K562 (cell line): Measurements from ENCODE around the gene CORO2A. TPM values are rescaled to one million over a fixed set of nuclear protein-coding genes. Genes with fewer than 3 reads are reported as not detected.

Experiments used
- ATAC-seq: fragments of 200-7000 bp; cut with Tn5 transposase; 3 replicates; pipeline ENCODE4 v1.9.1; 2020; ENCODE audit warnings: moderate library complexity
- BruUV-seq: library from RNA; stranded (reverse); fragments of 400-500 nt; replicated peaks from 2 replicates; lab custom pipeline; 2021; lab: Mats Ljungman, UMichigan
- CTCF ChIA-PET: fragments of 300-600 bp; formaldehyde crosslinking; extraction: SDS; loops from one replicate; lab custom pipeline; 2021; ENCODE audit warnings: low intra/inter-chr PET ratio; lab: Yijun Ruan, JAX
- POLR2A ChIA-PET: fragments of 300-600, 350-650 bp; sonication (Branson Sonifier 250); formaldehyde crosslinking; extraction: SDS; loops from one replicate; lab custom pipeline; 2021; ENCODE audit warnings: antibody characterized with exemption, inconsistent platforms; lab: Yijun Ruan, JAX
- DNase-seq, 4 experiments: peaks; one replicate each; pipeline versions ENCODE4 v3.0.0 to v3.0.0-alpha.2; 2011 to 2018; ENCODE audit warnings: low spot score in 3 of 4, mixed read lengths in 3 of 4; ENCODE audit errors: extremely low read depth in 1 of 4
- FAIRE-seq: peaks from 2 replicates; lab custom pipeline; 2011; peaks lifted over from hg19 to GRCh38; lab: Jason Lieb, UNC
- H2AFZ ChIP-seq: 2 replicates; pipeline ENCODE4 v1.6.0; 2011; ENCODE audit warnings: low read depth, low read length, control low read depth, inconsistent platforms
- H3K27ac ChIP-seq: fragments of 200-600 bp; 3 replicates; pipeline ENCODE4 v1.8.0; 2011; ENCODE audit warnings: low read depth, mild to moderate bottlenecking, control low read depth, inconsistent platforms, low read length, moderate library complexity, mixed read lengths; ENCODE audit errors: extremely low read depth
- H3K27me3 ChIP-seq, 2 experiments: fragments of 300-600 bp in 1 of 2; 2 replicates in 1 of 2; 3 replicates in 1 of 2; pipeline versions ENCODE4 v1.6.0 to v1.8.0; 2011; ENCODE audit warnings: inconsistent platforms in 2 of 2, low read length in 2 of 2, mild to moderate bottlenecking in 1 of 2, mixed read lengths in 1 of 2, moderate library complexity in 1 of 2; ENCODE audit not compliant: control insufficient read depth in 2 of 2, insufficient read depth in 2 of 2
- H3K36me3 ChIP-seq: fragments of 300-600 bp; 3 replicates; pipeline ENCODE4 v1.8.0; 2011; ENCODE audit warnings: mild to moderate bottlenecking, low read length, inconsistent platforms; ENCODE audit not compliant: control insufficient read depth, insufficient read depth
- H3K4me1 ChIP-seq, 2 experiments: fragments of 200-600 bp in 1 of 2; replicated peaks in 1 of 2; 2 replicates in 1 of 2; 3 replicates in 1 of 2; pipeline versions ENCODE4 v1.5.1 to v1.8.0; 2011; ENCODE audit warnings: inconsistent platforms in 2 of 2, low read length in 2 of 2, mild to moderate bottlenecking in 1 of 2, mixed read lengths in 1 of 2, moderate library complexity in 1 of 2; ENCODE audit not compliant: control insufficient read depth in 2 of 2, insufficient read depth in 2 of 2
- H3K4me2 ChIP-seq: 2 replicates; pipeline ENCODE4 v1.6.1; 2011; ENCODE audit warnings: low read length, control low read depth, inconsistent platforms, mixed read lengths; ENCODE audit not compliant: insufficient read depth
- H3K4me3 ChIP-seq: fragments of 200-600 bp; sonication (generic), shearing (Covaris generic); 2 replicates; pipeline ENCODE4 v1.5.1; 2016; ENCODE audit warnings: control low read depth, inconsistent platforms
- H3K79me2 ChIP-seq: fragments of 200-600 bp; 3 replicates; pipeline ENCODE4 v1.8.0; 2011; ENCODE audit warnings: low read length, inconsistent platforms; ENCODE audit not compliant: control insufficient read depth, insufficient read depth
- H3K9ac ChIP-seq, 2 experiments: 2 replicates each; pipeline versions ENCODE4 v1.6.0 to v1.6.1; 2011; ENCODE audit warnings: low read depth in 2 of 2, low read length in 2 of 2, control low read depth in 1 of 2, inconsistent platforms in 1 of 2, mild to moderate bottlenecking in 1 of 2, mixed read lengths in 1 of 2; ENCODE audit not compliant: insufficient read depth in 1 of 2
- H3K9me1 ChIP-seq: one replicate; pipeline ENCODE4 v1.6.0; 2011; ENCODE audit warnings: inconsistent platforms, mild to moderate bottlenecking, low read length, moderate library complexity; ENCODE audit not compliant: control insufficient read depth, insufficient read depth
- H3K9me3 ChIP-seq: replicated peaks from 2 replicates; pipeline ENCODE4 v1.5.1; 2011; ENCODE audit warnings: low read depth, low read length, inconsistent platforms; ENCODE audit not compliant: control insufficient read depth, insufficient read depth
- H4K20me1 ChIP-seq: replicated peaks from 2 replicates; pipeline ENCODE4 v1.6.1; 2011; ENCODE audit warnings: low read length, inconsistent platforms, mixed read lengths; ENCODE audit not compliant: control insufficient read depth, insufficient read depth
- GABPA ChIP-seq: fragments of 200-800 bp; sonication (Bioruptor generic); conservative IDR thresholded peaks from 2 replicates; pipeline ENCODE4 v1.6.1; 2016; ENCODE audit warnings: low read depth, missing genetic modification characterization, missing compliant biosample characterization
- HMG20B ChIP-seq: fragments of 250-450 bp; sonication (Bioruptor Pico); IDR thresholded peaks from 2 replicates; pipeline ENCODE4 v1.5.0; 2021; ENCODE audit warnings: mild to moderate bottlenecking
- KLF1 ChIP-seq: fragments of 450-650 bp; IDR thresholded peaks from 2 replicates; pipeline ENCODE4 v1.6.1; 2016; ENCODE audit warnings: missing genetic modification characterization, missing compliant biosample characterization
- MAFK ChIP-seq: IDR thresholded peaks from 2 replicates; pipeline ENCODE4 v1.6.1; 2011; ENCODE audit warnings: low read length, improper control_type of control experiment
- MAZ ChIP-seq, 2 experiments: fragments of 450-650 bp in 1 of 2; sonication (generic) in 1 of 2; formaldehyde crosslinking; IDR thresholded peaks in 1 of 2; conservative IDR thresholded peaks in 1 of 2; 2 replicates each; pipeline versions ENCODE4 v1.4.0 to v1.5.0; 2020; ENCODE audit warnings: mild to moderate bottlenecking in 1 of 2, missing genetic modification reagents in 1 of 2
- MYC ChIP-seq, 2 experiments: fragments of 250-450 bp in 1 of 2; sonication (Bioruptor Pico) in 1 of 2; IDR thresholded peaks; 2 replicates each; pipeline versions ENCODE4 v1.5.1 to v1.6.1; 2012 to 2021; ENCODE audit warnings: low read depth in 2 of 2, borderline replicate concordance in 1 of 2, improper control_type of control experiment in 1 of 2, low read length in 1 of 2, mild to moderate bottlenecking in 1 of 2, moderate library complexity in 1 of 2
- RAD21 ChIP-seq, 2 experiments: fragments of 250-450 bp in 1 of 2; fragments of 450-650 bp in 1 of 2; sonication (Bioruptor Pico) in 1 of 2; formaldehyde crosslinking in 1 of 2; IDR thresholded peaks in 1 of 2; conservative IDR thresholded peaks in 1 of 2; 2 replicates each; pipeline versions ENCODE4 v1.4.0 to v1.8.0; 2020 to 2022; ENCODE audit warnings: mild to moderate bottlenecking in 2 of 2, moderate library complexity in 1 of 2
- SOX6 ChIP-seq: fragments of 450-650 bp; IDR thresholded peaks from 2 replicates; pipeline ENCODE4 v1.6.1; 2014; ENCODE audit warnings: mild to moderate bottlenecking
- SPI1 ChIP-seq: IDR thresholded peaks from 2 replicates; pipeline ENCODE4 v1.6.1; 2011; ENCODE audit warnings: low read depth, low read length, control low read depth, borderline replicate concordance
- WGBS: fragments of 100-300 bp; shearing (Covaris generic); methylation state at CpG from one replicate; pipeline ENCODE4 v1.1.6; 2016; ENCODE audit warnings: low coverage, mixed read lengths; ENCODE audit not compliant: insufficient coverage; ENCODE audit errors: missing lambda C conversion rate; 5-methylcytosine and 5-hydroxymethylcytosine counted together
- in situ Hi-C: fragments of 300-500 bp; cut with MboI; formaldehyde crosslinking; loops from 4 replicates; pipeline ENCODE4 v1.15.0; 2018; ENCODE audit warnings: inconsistent platforms, mixed read lengths
- intact Hi-C: fragments of 100-400 bp; cut with micrococcal nuclease; formaldehyde crosslinking; loops from 2 replicates; pipeline ENCODE4 v1.14.2; 2022
- polyA plus RNA-seq, 8 experiments: library from polyadenylated mRNA; depleted of rRNA in 4 of 8; stranded (reverse) in 5 of 8; unstranded in 3 of 8; fragments of >200 nt; fragmentation: Nextera tagmentation in 2 of 8; fragmentation: Illumina TruSeq in 1 of 8; extraction: Ambion mirVana in 2 of 8; extraction: Trizol in 1 of 8; gene quantifications; 2 replicates each; pipeline versions ENCODE4 v1.2.1 to v1.2.3, GENCODE V29; 2011 to 2014; ENCODE audit warnings: inconsistent platforms in 1 of 8, missing spikeins in 1 of 8
- total RNA-seq, 7 experiments: library from RNA; depleted of rRNA in 6 of 7; stranded (reverse); fragments of >200 nt in 6 of 7; fragmentation: Illumina TruSeq in 2 of 7; extraction: Trizol in 2 of 7; gene quantifications; 2 replicates each; pipeline versions ENCODE4 v1.2.1 to v1.2.3, GENCODE V29; 2011 to 2021; ENCODE audit warnings: low replicate concordance in 1 of 7
- TF ChIP-seq, protein P1 (sequence below), 2 experiments: fragments of 450-650 bp; formaldehyde crosslinking in 1 of 2; IDR thresholded peaks; 2 replicates each; pipeline versions ENCODE4 v1.4.0 to v1.6.1; 2014 to 2020; ENCODE audit warnings: mild to moderate bottlenecking in 2 of 2, borderline replicate concordance in 1 of 2, low read depth in 1 of 2

The CORO2A gene
- total and polyA plus RNA-seq, 9 of the 15 experiments (the other 6 are each of a cell fraction or from before 2014, with no cell fraction given) = 9.5 to 26.6 (median 18.0) TPM

DNA sequence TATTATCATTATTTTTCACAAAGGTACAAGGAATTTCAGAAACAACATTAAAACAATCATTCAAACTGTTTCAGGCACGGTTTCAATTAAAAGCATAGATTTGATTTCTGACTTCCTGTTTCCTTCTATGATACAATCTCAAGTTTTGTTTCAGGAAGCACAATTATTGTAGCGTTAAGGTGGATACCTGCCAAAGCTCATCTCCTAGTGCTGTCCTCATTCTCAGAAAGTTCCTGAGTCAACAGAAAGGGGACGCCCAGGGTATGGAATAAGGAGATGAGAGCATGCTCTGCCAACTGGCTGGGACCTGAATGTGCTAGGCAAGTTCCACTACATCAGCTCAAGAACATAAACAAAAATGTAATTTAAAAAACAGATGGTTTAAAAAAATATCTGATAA is 71.4 kb downstream of the CORO2A start:
- POLR2A ChIA-PET = interaction anchor here (1.2 kb wide), 3 partner anchors 10 to 63 kb away, joined by 3 to 4 read pairs (median 4); no protein-coding TSS in a partner anchor
- no peaks in the 10 kb centered on the region for H3K9me1 ChIP-seq
- no peak overlapping the region for H2AFZ ChIP-seq
- WGBS = 5% methylated on average over 3 of the region's 3 CpGs
- no peak overlapping the region for H3K4me3 ChIP-seq
- no peak for ATAC-seq
- H3K4me2 ChIP-seq = no peak overlapping the region
- no TSS peak for BruUV-seq
- no peak overlapping the region for H3K9ac ChIP-seq
- intact Hi-C loops (no loop called here), in situ Hi-C loops (no loop called here)
- peaks cover 26% of the 10 kb centered on the region; the same call in 2 of the 3 replicates for H3K36me3 ChIP-seq
- FAIRE-seq = no peak
- H3K27me3 ChIP-seq = no peaks in the 10 kb centered on the region
- CTCF ChIA-PET = interaction anchor here (1.4 kb wide), 1 partner anchor 143 kb away, joined by 4 read pairs; no protein-coding TSS in a partner anchor
- H3K9me3 ChIP-seq = no peaks in the 10 kb centered on the region
- H3K4me1 ChIP-seq = peaks cover 14 to 22% of the 10 kb centered on the region in 2 experiments; a peak in 4 of 5 replicates
- peaks cover 27% of the 10 kb centered on the region for H3K79me2 ChIP-seq
- no peak overlapping the region for H3K27ac ChIP-seq
- H4K20me1 ChIP-seq = no peaks in the 10 kb centered on the region
- DNase-seq = peak in 3 of 4 experiments; percentile 44 to 58 (median 56)
- TF ChIP-seq MAZ (CRISPR knock-in tag; conservative IDR thresholded peaks at IDR 0.05 in 1 of 2, IDR thresholded peaks at IDR 0.05 in 1 of 2) = peak in 1 of 2 experiments; percentile 29; a peak in 1 of 4 replicates
- TF ChIP-seq, protein P1, sequence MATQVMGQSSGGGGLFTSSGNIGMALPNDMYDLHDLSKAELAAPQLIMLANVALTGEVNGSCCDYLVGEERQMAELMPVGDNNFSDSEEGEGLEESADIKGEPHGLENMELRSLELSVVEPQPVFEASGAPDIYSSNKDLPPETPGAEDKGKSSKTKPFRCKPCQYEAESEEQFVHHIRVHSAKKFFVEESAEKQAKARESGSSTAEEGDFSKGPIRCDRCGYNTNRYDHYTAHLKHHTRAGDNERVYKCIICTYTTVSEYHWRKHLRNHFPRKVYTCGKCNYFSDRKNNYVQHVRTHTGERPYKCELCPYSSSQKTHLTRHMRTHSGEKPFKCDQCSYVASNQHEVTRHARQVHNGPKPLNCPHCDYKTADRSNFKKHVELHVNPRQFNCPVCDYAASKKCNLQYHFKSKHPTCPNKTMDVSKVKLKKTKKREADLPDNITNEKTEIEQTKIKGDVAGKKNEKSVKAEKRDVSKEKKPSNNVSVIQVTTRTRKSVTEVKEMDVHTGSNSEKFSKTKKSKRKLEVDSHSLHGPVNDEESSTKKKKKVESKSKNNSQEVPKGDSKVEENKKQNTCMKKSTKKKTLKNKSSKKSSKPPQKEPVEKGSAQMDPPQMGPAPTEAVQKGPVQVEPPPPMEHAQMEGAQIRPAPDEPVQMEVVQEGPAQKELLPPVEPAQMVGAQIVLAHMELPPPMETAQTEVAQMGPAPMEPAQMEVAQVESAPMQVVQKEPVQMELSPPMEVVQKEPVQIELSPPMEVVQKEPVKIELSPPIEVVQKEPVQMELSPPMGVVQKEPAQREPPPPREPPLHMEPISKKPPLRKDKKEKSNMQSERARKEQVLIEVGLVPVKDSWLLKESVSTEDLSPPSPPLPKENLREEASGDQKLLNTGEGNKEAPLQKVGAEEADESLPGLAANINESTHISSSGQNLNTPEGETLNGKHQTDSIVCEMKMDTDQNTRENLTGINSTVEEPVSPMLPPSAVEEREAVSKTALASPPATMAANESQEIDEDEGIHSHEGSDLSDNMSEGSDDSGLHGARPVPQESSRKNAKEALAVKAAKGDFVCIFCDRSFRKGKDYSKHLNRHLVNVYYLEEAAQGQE (IDR thresholded peaks at IDR 0.05; ENCODE audit: borderline replicate concordance) = peak; percentile 68
- TF ChIP-seq, protein P1 (CRISPR knock-in tag; IDR thresholded peaks at IDR 0.05; ENCODE audit: low read depth) = no peak
- TF ChIP-seq KLF1 (tag) = no peak
- peak; percentile 33; the same call in 1 of the 2 replicates for TF ChIP-seq GABPA (tag)
- TF ChIP-seq HMG20B = no peak
- peak; percentile 11; the same call in 1 of the 2 replicates for TF ChIP-seq MAFK
- TF ChIP-seq SPI1 = peak; percentile 43; the same call in 1 of the 2 replicates
- TF ChIP-seq SOX6 = peak; percentile 63; the same call in 1 of the 2 replicates
- peak in 1 of 2 experiments; percentile 59; a peak in 2 of 4 replicates for TF ChIP-seq RAD21 (CRISPR knock-in tag; conservative IDR thresholded peaks at IDR 0.05 in 1 of 2, IDR thresholded peaks at IDR 0.05 in 1 of 2)
- TF ChIP-seq MYC (IDR thresholded peaks at IDR 0.05; ENCODE audit: low read depth, low read length) = peak; percentile 24; the same call in 1 of the 2 replicates
- TF ChIP-seq MYC (CRISPR knock-in tag; IDR thresholded peaks at IDR 0.05; ENCODE audit: borderline replicate concordance, low read depth) = no peak
